BLaER1 (cell line): ENCODE data around the gene ATP5PD.
A peak's percentile ranks its signal among the peaks of the same experiment; 100 is the strongest.

Experiments used
- H3K27ac ChIP-seq: shearing (Covaris generic); formaldehyde crosslinking; 2 replicates; pipeline ENCODE4 v1.8.1; 2022
- H3K27me3 ChIP-seq: shearing (Covaris generic); formaldehyde crosslinking; 2 replicates; pipeline ENCODE4 v1.8.1; 2022
- H3K36me3 ChIP-seq: shearing (Covaris generic); formaldehyde crosslinking; 2 replicates; pipeline ENCODE4 v1.8.1; 2022
- H3K4me1 ChIP-seq: shearing (Covaris generic); formaldehyde crosslinking; 2 replicates; pipeline ENCODE4 v1.8.1; 2022
- H3K4me2 ChIP-seq: shearing (Covaris generic); formaldehyde crosslinking; 2 replicates; pipeline ENCODE4 v1.8.1; 2022
- H3K4me3 ChIP-seq: shearing (Covaris generic); formaldehyde crosslinking; 2 replicates; pipeline ENCODE4 v1.8.1; 2022
- H3K9ac ChIP-seq: shearing (Covaris generic); formaldehyde crosslinking; 2 replicates; pipeline ENCODE4 v1.8.1; 2022
- H3K9me3 ChIP-seq: shearing (Covaris generic); formaldehyde crosslinking; 2 replicates; pipeline ENCODE4 v1.8.1; 2022
- H4K20me1 ChIP-seq: shearing (Covaris generic); formaldehyde crosslinking; 2 replicates; pipeline ENCODE4 v1.8.1; 2022
- Cebpa-rat ChIP-seq: shearing (Covaris generic); IDR thresholded peaks from 2 replicates; pipeline ENCODE4 v1.8.1; 2022

Gene ATP5PD

GRCh38 chr17:74999523-74999922 is 47.2 kb downstream of the ATP5PD start:
- Histone ChIP-seq H3K36me3 (peaks cover 34% of the 10 kb centered on the region; the same call in 1 of the 2 replicates), H3K9ac (no peak overlapping the region), H3K9me3 (no peaks in the 10 kb centered on the region), H3K4me3 (no peak overlapping the region), H4K20me1 (no peaks in the 10 kb centered on the region), H3K27me3 (no peaks in the 10 kb centered on the region), H3K27ac (peak overlapping the region; percentile 70; the same call in 1 of the 2 replicates), H3K4me1 (peaks cover 17% of the 10 kb centered on the region), H3K4me2 (peak overlapping the region; percentile 70; the same call in 1 of the 2 replicates)
- 0 out of 2 replicates have a peak, but pooled peaks have one; percentile 32 for TF ChIP-seq Cebpa-rat

GRCh38 chr17:74998783-74999182 is 48.0 kb downstream of the ATP5PD start:
- Histone ChIP-seq H3K4me2 (peak overlapping the region; percentile 70), H3K4me1 (peaks cover 17% of the 10 kb centered on the region), H3K9ac (peak overlapping the region; percentile 39; the same call in 1 of the 2 replicates), H4K20me1 (no peaks in the 10 kb centered on the region), H3K36me3 (peaks cover 30% of the 10 kb centered on the region; the same call in 1 of the 2 replicates), H3K27ac (peak overlapping the region; percentile 70), H3K27me3 (no peaks in the 10 kb centered on the region), H3K4me3 (no peak overlapping the region), H3K9me3 (no peaks in the 10 kb centered on the region)
- no peak for TF ChIP-seq Cebpa-rat

GRCh38 chr17:74995847-74996246 is 50.9 kb downstream of the ATP5PD start:
- Histone ChIP-seq H4K20me1 (no peaks in the 10 kb centered on the region), H3K4me1 (peaks cover 28% of the 10 kb centered on the region), H3K27ac (no peak overlapping the region), H3K9me3 (no peaks in the 10 kb centered on the region), H3K4me3 (no peak overlapping the region), H3K9ac (no peak overlapping the region), H3K36me3 (0 out of 2 replicates have a peak, but pooled peaks cover under 1% of the 10 kb centered on the region), H3K4me2 (no peak overlapping the region), H3K27me3 (no peaks in the 10 kb centered on the region)
- TF ChIP-seq Cebpa-rat, result no peak

DNA sequence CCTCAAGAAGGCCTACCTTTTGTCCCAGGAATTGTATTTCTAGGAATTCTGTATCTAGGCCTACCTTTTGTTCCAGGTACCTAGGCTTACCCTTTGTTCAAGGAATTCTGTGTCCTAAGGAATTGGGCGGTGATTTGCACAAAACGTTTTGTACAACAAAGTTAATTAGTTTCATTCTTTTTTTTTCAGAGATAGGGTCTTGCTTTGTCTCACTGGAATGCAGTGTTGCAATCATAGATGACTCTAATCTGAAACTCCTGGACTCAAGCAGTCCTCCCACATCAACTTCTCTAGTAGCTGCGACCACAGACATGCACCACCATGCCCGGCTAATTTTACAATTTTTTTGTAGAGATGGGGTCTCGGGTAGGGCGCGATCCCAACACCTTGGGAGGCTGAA is 52.3 kb downstream of the ATP5PD start:
- no peak overlapping the region for H3K4me3 ChIP-seq
- no peak for TF ChIP-seq Cebpa-rat
- peaks cover 26% of the 10 kb centered on the region for H3K4me1 ChIP-seq
- no peaks in the 10 kb centered on the region for H4K20me1 ChIP-seq
- no peak overlapping the region for H3K4me2 ChIP-seq
- H3K27ac ChIP-seq, result no peak overlapping the region
- no peak overlapping the region for H3K9ac ChIP-seq
- H3K9me3 ChIP-seq, result no peaks in the 10 kb centered on the region
- no peaks in the 10 kb centered on the region for H3K36me3 ChIP-seq
- no peaks in the 10 kb centered on the region for H3K27me3 ChIP-seq

GRCh38 chr17:74992223-74992622 is 54.5 kb downstream of the ATP5PD start:
- no peaks in the 10 kb centered on the region for H3K36me3 ChIP-seq
- peaks cover 11% of the 10 kb centered on the region; the same call in 1 of the 2 replicates for H3K27me3 ChIP-seq
- TF ChIP-seq Cebpa-rat, result no peak
- 0 out of 2 replicates have a peak overlapping the region, but pooled peaks have one; percentile 1 for H3K9ac ChIP-seq
- H4K20me1 ChIP-seq, result peaks cover 9% of the 10 kb centered on the region; the same call in 1 of the 2 replicates
- peak overlapping the region; percentile 41 for H3K4me2 ChIP-seq
- H3K4me3 ChIP-seq, result no peak overlapping the region
- no peaks in the 10 kb centered on the region for H3K9me3 ChIP-seq
- no peak overlapping the region for H3K27ac ChIP-seq
- peaks cover 21% of the 10 kb centered on the region for H3K4me1 ChIP-seq

- no peak for TF ChIP-seq Cebpa-rat
- Histone ChIP-seq H3K27me3 (peaks cover 11% of the 10 kb centered on the region; the same call in 1 of the 2 replicates), H3K27ac (no peak overlapping the region), H3K9ac (no peak overlapping the region), H3K36me3 (no peaks in the 10 kb centered on the region), H4K20me1 (peaks cover 9% of the 10 kb centered on the region; the same call in 1 of the 2 replicates), H3K4me3 (no peak overlapping the region), H3K9me3 (no peaks in the 10 kb centered on the region), H3K4me1 (peaks cover 26% of the 10 kb centered on the region), H3K4me2 (no peak overlapping the region)
Measured at GRCh38 chr17:74990581-74991105, 56.1 kb downstream of the ATP5PD start.
